GM18505 (cell line): ENCODE results near the gene TMEM225B.
"Not testable (repeated sequence)": the region's sequence is repeated elsewhere in the genome, so short reads cannot be mapped to it uniquely, and the experiment has no call there.

Source experiments
- ATAC-seq: cut with Tn5 transposase; IDR thresholded peaks from one replicate; pipeline ENCODE4 v1.9.1; 2021; ENCODE audit not compliant: unreplicated experiment
- POLR2A ChIP-seq: IDR thresholded peaks from 4 replicates; pipeline ENCODE4 v1.6.1; 2011; ENCODE audit warnings: borderline replicate concordance; ENCODE audit not compliant: insufficient read depth, insufficient read length; ENCODE audit errors: extremely low read depth

TMEM225B gene

DNA sequence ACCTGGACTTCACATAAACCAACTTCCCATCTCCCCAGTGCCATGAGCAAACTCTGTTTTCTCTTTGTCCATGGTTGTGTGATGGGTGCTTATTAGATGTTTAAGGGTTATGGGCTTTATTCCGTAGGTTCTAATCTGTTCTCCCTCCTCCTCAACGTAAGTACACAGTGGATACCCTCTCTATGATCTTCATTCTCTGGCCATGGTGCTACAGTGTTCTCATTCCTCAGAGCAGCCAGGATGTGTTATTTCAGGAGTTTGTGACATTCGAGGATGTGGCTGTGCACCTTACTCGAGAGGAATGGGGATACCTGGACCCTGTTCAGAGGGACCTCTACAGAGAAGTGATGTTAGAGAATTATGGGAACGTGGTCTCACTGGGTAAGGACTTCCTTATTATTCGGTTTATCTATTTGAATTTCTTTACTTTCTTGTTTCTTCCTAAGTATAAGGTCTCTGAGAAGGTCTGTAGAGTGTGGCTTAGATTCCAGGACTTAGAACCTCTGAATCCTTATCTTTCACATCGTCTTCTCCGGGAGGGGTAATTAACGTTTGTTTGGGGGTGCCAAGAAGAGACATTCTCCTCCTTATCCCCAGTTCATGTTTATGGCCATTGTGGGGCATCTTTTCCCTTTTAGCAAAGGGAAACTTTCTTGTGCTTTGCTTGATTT, 35.8 kb upstream of the TMEM225B start:
- ATAC-seq = no peak
- no peak for TF ChIP-seq POLR2A

DNA sequence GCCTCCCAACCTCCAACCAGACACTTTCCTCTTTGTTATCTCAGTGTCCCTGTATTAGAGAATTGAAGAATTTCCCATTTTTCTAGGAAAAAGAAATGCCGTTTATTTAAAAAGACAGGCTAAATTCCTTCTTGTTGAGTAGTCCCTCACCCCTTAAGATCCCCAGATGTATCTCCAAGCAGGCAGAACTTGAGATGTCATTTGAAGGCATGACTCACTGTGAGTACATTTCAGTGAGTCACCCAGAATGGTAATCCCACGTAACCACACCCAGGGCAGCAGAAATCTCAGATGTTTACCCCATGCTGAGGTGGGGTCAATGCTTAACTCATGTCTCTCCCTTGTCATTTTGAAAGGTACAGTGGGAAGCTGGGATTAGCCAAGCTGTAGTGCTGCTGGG, 35.2 kb upstream of the TMEM225B start:
- no peak for ATAC-seq
- TF ChIP-seq POLR2A = no peak

DNA sequence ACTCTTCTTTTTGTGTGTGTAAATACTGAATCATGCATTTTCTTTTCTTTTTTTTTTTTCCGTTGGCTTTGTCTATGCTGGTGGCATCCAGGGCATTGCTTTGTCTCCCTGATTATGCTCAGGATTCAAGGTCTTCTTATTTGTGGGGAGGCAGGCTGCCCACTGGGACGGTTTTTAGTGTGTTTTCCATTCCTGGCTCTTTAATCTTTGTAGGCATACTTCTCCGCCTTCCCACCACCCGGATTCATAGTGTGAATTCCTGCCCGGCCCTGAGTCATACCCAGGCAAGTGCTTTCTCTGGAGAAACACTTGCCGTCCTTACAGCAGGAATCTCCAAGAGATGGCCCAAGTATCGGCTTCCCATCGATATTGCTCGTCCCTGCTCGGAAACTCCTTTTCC, 34.4 kb upstream of the TMEM225B start:
- TF ChIP-seq POLR2A = no peak

DNA sequence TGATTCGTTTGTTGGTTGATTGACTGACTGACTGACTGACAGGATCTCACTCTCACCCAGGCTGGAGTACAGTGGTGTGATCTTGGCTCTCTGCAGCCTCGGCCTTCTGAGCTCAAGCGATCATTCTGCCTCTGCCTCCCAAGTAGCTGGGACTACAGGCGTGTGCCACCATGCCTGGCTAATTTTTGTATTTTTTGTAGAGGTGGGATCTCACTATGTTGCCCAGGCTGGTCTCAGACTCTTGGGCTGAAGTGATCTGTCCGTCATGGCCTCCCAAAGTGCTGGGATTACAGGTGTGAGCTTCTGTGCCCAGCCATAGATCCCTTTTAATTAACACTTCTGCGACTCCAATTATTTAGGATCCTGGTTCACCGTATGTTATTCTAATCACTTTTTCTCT, 29.3 kb upstream of the TMEM225B start:
- ATAC-seq = not testable (repeated sequence)

More for the DNA sequence above, 34.4 kb upstream of the TMEM225B start:
- no peak for ATAC-seq

DNA sequence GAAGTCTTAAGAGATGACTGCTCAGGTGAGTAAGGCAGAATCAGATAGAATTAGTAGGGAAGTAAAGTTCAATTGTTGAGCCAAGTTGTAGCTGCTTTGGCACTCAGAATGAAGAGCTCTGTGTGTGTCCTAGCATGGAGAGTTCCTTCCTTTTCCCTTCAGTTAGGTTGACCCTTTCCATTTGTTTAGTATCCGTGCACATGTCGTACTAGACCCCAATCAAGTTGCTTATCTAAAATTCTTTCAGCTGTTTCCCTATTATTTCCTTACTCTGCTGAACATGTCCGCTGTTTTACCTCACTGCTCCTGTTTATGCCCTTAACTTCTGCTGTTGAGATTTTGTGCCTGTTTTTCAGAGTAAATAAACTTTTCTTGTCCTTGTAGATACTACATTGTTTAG, 26.3 kb upstream of the TMEM225B start:
- no peak for ATAC-seq
- no peak for TF ChIP-seq POLR2A

DNA sequence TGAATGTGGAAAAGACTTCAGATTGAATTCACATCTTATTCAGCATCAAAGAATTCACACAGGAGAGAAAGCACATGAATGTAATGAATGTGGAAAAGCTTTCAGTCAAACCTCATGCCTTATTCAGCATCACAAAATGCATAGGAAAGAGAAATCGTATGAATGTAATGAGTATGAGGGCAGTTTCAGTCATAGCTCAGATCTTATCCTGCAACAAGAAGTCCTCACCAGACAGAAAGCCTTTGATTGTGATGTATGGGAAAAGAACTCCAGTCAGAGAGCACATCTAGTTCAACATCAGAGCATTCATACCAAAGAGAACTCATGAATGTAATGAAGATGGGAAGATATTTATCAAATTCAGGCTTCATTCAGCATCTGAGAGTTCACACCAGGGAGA, 24.8 kb upstream of the TMEM225B start:
- no peak for TF ChIP-seq POLR2A
- ATAC-seq = no peak

DNA sequence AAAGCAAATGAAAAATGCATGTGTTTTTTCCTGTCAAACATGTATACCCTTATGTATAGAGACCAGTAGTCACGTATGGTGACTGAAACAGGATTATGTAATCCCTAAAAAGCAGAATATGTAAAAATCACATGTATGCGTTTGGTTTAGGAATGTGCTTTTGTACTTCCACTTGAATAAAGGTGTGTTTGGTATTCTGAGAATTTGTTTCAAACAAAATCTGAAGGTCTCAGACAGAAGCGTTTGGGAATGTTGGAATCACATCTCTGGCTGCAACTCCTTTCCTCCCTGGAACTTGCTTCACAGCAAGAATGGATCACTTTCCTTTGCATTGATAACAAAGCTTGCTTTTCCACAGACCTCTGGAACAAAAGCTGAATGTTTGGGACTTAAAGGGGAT, 21.8 kb upstream of the TMEM225B start:
- TF ChIP-seq POLR2A = no peak
- no peak for ATAC-seq

DNA sequence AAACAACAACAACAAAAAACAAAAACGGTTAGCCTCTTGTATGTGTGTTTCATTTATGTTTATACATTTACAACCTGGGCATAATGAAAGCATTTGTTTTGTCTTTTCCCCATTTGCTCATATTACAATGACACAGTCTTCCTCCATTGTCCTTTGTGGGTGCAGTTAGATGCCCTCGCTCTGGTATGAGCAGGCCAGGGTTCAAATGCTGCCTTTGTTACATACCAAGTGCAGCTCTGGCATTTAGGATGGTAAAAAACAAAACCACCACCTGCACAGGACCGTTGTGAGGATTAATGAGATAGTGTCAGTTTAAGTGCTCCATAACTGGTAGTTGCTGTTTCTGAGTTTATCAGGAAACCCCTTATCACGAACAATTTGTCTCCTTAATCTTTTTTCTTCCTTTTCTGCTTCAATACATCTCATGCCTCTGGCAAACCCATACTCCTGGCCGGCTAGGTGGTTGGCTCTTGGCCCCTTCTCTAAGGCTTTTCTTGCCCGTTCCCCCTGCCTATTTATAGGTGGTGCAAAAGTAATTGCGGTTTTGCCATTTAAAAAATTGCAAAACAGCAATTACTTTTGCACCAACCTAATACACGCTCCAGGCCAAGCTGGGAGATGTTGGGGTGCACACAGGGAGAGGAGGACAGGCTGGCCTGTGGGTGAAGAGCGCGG, 18.6 kb upstream of the TMEM225B start:
- no peak for TF ChIP-seq POLR2A
- ATAC-seq = no peak

DNA sequence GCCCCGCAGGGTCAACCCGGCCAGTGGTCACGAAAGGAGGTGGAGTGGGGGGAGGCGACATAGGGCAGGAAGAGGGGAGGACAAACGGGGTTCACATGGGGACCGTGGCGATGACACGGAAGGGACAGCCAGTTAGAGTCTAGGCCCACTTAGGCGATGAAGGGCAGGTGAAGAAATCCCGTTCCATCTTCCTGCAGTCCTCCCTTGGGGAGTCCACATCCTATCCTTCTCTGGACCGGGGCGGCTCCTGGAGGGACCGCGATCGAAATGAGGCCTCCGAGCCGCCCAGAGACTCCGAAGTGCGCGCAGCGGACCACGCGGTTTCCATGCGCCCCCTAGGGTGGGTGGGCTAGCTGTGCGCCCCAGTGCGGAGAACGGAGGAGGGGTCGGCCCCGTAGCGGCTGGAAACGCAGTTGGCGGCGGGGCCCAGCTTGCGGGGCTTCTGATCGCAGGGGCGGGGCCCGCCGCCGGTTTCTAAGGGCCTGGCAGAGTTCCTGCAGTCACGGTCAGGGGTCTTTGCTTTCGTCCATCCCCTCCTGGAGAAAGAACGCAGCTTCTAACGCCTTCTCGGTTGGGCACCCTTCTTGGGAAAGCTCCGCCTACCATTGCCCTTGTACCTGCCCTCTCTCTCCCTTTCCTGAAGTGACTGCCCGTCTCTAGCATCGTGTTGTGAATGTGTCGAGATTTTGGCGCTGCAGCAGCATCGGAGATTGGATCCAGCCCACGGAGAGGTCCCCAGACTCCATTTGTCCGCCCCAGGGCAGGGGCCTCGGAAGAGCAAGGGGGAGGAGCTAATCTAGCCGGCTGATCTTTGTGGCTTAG, 17.9 kb upstream of the TMEM225B start:
- ATAC-seq = no peak
- TF ChIP-seq POLR2A = no peak

DNA sequence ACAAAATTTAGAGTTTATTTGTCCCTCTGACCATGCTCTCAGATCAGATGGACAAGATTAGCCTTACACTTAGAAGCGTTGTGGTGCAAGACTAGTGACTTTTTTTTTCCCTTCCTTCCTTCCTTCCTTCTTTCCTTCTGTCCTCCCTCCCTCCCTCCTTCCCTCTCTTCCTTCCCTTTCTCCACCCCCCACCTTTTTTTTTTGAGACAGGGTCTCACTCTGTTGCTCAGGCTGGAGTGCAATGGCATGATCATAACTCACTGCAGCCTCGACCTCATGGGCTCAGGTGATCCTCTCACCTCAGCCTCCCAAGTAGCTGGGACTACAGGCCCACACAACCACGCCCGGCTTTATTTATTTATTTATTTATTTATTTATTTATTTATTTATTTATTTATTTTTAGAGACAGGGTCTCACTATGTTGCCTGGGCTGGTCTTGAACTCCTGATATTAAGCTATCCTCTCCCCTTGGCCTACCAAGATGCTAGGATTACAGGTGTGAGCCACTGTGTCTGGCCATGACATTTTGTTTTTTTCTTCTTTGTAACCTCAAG, 17.2 kb upstream of the TMEM225B start:
- ATAC-seq = not testable (repeated sequence)

DNA sequence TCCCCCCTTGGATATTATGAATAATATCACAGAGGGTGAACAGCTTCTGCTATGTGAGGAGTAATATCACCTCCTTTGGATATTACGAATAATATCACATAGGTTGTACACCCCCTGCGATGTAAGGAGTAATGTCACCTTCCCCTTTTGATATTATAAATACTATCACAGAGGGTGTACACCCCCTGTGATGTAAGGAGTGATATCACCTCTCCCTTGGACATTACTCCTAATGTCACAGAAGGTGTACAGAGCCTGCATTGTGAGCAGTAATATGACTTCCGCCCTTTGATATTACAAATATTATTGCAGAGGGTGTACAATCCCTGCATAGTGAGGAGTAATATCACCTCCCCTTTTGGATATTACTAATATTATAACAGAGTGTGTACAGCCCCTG, 9.2 kb upstream of the TMEM225B start:
- no peak for ATAC-seq
- TF ChIP-seq POLR2A = no peak

DNA sequence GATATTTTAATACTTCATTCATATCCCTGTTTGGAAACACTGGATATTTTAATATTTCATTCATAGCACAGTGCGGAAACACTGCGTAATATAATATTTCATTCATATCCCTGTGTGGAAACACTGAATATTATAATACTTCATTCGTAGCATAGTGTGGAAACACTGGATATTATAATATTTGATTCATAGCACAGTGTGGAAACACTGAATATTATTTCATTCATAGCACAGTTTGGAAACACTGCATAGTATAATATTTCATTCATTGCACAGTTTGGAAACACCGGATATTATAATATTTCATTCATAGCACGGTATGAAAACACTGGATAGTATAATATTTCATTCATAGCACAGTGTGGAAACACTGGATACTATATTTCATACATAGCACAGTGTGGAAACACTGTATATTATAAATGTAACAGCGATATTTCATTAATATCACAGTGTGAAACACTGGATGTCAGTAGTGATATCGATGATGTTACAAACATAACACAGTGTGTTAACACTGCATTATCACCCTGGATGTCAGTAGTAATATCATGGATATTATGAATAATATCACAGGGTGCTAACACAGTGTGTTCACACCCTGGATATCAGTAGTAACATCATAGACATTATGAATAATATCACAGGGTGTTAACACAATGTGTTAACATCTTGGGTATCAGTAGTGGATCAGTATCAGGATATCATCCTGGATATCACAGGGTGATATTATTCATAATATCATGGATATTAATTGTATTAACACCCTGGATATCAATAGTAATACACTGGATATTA, 2.9 kb upstream of the TMEM225B start:
- no peak for TF ChIP-seq POLR2A
- no peak for ATAC-seq

DNA sequence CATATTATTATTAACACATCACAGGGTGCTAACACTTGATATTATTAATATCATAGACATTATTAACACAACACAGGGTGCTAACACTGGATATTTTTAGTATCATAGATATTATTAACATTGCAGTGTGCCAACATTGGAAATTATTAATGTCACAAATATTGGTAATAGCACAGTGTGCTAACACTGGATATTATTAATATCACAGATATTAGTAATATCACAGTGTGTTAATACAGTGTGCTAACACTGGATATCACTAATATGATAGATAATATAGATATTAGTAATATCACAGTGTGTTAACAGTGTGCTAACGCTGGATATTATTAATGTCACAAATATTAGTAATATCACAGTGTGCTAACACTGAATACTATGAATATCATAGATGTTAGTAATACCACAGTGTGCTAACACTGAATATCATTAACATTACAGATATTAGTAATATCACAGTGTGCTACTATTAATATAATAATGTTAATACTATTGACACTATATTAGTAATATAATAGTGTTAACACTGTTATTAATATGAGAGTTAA, 1.6 kb upstream of the TMEM225B start:
- no peak for TF ChIP-seq POLR2A
- no peak for ATAC-seq
